GM12874 (cell line): ENCODE measurements around the gene TRIM9.

Source experiments
- CTCF ChIP-seq: IDR thresholded peaks from 2 replicates; pipeline ENCODE4 v1.5.1; 2011; ENCODE audit warnings: low read depth, mild to moderate bottlenecking, control low read depth, low read length, moderate library complexity; ENCODE audit not compliant: insufficient read depth

Gene TRIM9

DNA sequence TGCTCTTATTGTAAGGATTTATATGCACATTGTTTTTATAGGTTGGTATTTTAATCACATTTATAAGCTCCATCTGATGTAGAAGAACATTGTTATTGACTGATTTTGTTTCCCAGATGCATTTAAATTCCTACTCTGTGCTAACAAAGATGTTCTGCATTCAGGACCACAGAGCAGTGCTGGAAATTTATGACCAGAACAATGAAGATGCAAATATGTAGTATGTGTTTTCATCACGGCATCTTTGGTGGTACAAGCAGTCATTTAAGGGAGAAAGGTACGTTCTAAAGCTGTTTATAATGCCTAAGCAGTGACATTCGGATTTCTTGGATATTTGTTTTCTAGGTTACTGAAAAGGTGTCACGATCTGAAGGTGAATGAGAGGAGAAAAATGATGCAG, 66.5 kb downstream of the TRIM9 start:
- no peak for TF ChIP-seq CTCF

- TF ChIP-seq CTCF = no peak
Measured at GRCh38 chr14:51024377-51024776, 70.5 kb downstream of the TRIM9 start.

GRCh38 chr14:51023964-51024363, 70.9 kb downstream of the TRIM9 start:
- TF ChIP-seq CTCF = no peak

DNA sequence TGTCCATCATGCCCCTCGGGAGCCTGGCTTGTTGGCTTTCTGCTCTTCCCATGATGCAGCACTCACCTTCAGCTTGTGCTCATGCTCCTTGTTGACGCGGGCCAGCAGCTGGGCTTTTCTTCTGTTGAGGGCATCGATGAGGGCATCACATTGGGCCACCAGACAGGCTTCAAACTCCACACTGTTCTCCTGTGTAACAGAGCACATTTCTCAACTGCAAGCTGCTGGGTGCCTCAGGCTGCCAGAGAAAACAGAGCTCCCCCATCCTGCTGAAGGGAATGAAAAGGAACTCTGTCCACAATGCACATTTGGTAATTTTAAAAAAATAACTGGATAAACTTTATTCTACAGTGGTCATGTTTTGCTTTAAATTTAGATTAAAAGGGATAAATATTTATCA, 72.1 kb downstream of the TRIM9 start:
- no peak for TF ChIP-seq CTCF

DNA sequence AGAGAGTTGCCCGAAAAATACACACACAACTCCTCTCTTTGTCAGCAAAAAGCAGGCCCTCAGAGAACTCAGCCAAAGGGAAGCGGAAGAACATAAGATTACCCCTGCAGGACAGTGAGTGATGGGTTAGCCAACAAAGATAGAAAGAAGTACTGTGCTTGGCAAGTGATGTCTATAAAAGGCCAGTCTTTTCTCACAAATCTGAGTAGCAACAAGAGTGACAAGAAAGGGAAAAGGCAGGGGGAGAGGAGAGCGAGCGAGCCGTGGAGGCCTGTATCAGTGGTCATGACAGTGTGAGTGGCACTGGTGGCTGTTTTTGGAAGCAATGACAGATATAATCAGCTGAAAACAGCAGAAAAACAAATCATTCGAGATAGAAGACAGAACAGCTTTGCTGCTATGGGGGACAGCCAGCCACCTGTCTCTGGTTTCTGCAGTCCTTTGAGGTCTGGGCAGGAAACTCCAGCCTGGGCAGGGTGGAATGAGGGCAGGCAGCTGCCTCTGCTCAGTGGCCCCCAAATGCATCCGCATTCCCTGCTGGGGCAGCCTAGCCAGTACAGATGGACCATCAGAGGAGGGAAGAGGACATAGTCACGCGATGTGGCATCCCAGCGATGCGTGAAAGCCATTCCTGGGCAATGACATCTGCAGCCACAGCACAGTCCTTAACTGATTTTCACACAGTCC, 74.7 kb downstream of the TRIM9 start:
- TF ChIP-seq CTCF = no peak

- no peak for TF ChIP-seq CTCF
Measured at GRCh38 chr14:51019089-51019488, 75.8 kb downstream of the TRIM9 start.

DNA sequence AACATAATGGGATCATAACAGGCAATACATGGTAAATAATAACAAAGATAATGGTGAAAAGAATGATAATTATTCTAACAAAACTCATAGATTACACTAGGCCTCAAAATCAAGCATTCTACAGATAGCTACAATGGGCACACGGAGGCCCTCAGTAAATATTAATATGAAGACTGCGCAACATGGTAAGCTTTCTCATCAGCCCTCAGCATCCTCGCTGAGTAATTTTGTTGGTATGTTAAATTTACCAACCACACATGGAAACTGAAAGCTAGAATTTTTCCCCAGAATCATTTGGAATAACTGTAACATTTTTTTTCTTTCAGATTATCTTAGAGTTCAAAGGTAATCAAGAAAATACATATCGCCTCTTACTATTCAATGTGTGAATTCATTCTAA, 76.4 kb downstream of the TRIM9 start:
- TF ChIP-seq CTCF = no peak
